Suppressor macrophage (primary cell): ENCODE data around the gene HLCS.
"Not testable (repeated sequence)": the region's sequence is repeated elsewhere in the genome, so short reads cannot be mapped to it uniquely, and the experiment has no call there.

ENCODE experiments used
- DNase-seq, 4 experiments: peaks; one replicate each; pipeline ENCODE4 v3.0.0-alpha.2; 2020 to 2022

HLCS gene

GRCh38 chr21:36845790-36846189 lies 120.7 kb downstream of the HLCS start:
- DNase-seq = no peak

- DNase-seq = no peak
Measured at GRCh38 chr21:36845070-36845469, 121.4 kb downstream of the HLCS start.

- no peak for DNase-seq
Measured at GRCh38 chr21:36841866-36842265, 124.6 kb downstream of the HLCS start.

GRCh38 chr21:36839735-36840134 lies 126.7 kb downstream of the HLCS start:
- DNase-seq = no peak

DNA sequence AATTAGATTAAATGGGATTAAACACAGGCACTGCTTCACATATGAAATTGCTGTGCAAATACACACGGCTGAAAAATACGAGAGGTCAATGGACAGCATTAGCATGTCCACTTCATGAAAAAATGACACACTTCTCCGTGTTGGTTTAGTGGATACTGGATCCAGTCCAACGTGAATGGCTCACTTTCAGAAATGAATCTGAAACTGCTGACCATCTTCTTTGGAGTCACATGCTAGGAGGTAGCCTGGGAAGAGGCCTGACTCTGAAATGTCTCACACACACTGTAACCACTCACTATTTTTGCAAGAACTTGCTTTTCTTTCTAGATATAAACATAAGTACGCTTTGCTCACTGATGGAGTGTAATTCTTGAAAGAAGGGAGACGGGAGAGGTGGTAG lies 127.3 kb downstream of the HLCS start:
- peak in 3 of 4 experiments; percentile 21 to 50 (median 27) for DNase-seq

- no peak for DNase-seq
Measured at GRCh38 chr21:36835383-36835795, 131.1 kb downstream of the HLCS start.

GRCh38 chr21:36834192-36834591 lies 132.3 kb downstream of the HLCS start:
- DNase-seq = peak in 2 of 4 experiments; percentile 9 to 16

- no peak for DNase-seq
Measured at GRCh38 chr21:36830100-36830499, 136.4 kb downstream of the HLCS start.

GRCh38 chr21:36828891-36829515 lies 137.5 kb downstream of the HLCS start:
- no peak for DNase-seq

DNA sequence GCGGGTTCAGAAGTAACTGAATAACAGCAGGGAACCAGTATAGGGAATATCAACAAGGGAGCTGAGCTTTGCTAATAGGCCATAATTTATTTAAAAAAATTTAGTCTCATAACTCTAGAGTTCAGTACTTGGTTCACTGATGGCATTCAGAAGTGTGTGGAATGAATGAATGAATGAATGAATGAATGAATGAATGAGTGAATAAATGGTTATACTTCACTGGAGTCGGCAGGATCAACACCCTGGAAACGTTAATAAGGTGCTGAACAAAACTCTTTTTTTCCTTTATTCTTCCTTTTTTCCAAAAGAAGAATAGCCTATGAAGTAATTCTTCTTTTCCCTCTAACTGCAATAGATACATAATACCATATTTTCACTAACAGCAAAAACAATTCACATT lies 138.3 kb downstream of the HLCS start:
- no peak for DNase-seq

DNA sequence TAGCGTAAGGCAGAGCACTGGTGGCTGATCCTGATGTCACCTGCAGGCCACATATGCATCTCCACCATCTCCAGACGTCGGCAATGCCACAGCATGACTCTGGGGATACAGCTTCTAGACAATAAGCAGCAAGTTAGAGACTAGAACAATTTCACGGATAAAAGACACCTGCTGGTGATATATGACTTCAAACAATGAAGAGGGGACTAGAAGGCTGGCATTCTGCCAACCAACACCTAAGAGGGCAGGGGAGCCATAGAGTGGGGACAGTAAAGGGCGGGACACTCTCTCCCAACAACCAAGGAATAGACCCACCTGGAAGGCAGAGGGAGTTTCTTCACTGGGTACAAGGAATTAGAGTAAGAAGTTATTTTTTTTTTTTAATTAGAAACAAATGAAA lies 140.8 kb downstream of the HLCS start:
- DNase-seq = no peak

DNA sequence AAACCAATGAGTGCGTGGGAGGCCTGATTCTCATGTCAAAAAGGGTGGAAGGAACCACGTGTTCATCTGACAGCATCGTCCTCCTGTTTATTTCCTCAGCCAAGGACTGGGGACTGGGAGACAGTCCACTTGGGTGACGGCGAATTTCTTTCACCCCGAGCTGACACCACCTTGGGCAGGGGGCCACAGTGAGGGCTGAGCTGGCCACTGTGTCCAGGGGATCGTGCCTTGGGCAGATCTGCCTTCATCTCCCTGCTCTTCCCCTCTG lies 145.5 kb downstream of the HLCS start:
- DNase-seq = no peak

- DNase-seq = peak; percentile 16 to 52 (median 32)
Measured at GRCh38 chr21:36820176-36821031, 146.1 kb downstream of the HLCS start.

GRCh38 chr21:36817732-36818450 lies 148.6 kb downstream of the HLCS start:
- DNase-seq = no peak

DNA sequence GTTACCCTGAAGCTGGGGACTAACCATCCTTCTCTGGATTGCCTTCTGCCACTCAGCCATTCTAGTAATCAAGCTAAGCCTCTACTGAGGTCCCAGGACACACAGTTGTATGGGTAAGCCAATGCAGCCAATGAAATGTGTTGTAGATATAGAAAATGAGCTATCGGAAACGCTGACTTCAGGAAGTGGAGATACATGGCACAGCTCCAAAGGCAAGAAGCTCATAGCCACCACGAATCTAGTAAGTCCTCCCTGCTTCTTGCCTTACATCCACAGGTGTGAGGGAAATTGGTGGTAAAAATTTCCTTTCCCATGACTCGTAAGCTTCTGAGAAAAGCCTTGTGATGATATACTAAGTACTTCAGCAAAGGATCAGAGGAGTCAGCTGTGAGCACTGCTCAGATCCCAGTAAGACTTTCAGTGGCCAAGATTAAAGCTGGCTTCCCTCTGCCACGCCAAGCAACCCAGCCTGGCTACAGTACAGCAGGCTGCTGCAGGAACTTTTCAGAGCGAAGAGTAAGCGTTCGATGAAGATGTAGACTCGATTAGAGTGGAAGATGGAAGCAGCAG lies 149.8 kb downstream of the HLCS start:
- DNase-seq = no peak

DNA sequence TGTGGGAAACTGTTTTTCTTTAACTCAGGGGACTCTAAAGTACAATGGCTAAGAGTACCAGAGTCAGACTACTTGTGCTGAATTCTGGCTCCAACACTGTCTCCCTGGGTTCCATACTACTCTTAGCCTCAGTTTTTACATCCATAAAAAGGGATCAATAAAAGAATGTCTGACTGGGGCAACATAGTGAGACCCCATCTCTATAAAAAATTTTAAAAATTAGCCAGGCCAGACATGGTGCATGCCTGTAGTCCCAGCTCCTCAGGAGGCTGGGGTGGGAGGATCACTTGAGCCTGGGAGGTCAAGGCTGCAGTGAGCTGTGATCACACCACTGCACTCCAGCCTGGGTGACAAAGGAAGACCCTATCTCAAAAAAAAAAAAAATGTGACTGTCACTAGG lies 150.4 kb downstream of the HLCS start:
- not testable (repeated sequence) for DNase-seq

DNA sequence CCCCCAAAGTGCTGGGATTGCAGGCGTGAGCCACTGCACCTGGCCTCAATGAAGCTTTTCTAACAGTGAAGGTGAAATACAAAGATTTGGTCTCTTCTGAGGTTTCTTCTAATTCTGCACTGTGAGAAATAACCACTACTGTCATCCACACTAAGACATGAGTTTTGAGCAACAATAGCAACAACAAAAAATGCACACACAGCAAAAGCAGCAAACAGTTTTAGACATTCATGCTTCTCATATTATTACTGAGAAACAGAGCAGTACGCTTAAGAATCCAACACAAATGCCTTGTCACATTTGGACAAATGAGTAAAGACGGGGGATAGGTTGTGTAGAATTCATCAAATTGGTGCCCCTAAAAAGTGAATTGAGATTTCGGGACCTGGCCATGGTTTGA lies 151.2 kb downstream of the HLCS start:
- no peak for DNase-seq

GRCh38 chr21:36813052-36813451 lies 153.4 kb downstream of the HLCS start:
- no peak for DNase-seq

DNA sequence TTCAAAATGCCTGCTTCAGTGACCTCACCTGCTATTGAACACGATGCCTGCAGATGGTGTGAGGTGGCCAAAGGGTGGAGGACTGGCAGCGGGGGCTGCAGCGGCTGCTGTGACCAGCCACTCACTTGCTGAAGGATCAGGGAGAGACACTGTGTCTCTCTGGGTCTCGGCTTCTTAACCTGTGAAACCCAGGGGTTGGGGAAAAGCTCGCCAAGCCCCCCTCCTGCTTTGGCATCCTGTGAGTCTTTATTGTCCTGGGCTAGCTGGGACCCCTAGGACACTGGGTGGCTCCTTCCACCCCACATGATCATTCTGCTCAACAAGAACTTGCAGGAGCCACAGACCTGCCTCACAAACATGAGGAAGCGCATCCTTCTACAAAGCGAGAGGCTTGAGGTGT lies 154.7 kb downstream of the HLCS start:
- no peak for DNase-seq

DNA sequence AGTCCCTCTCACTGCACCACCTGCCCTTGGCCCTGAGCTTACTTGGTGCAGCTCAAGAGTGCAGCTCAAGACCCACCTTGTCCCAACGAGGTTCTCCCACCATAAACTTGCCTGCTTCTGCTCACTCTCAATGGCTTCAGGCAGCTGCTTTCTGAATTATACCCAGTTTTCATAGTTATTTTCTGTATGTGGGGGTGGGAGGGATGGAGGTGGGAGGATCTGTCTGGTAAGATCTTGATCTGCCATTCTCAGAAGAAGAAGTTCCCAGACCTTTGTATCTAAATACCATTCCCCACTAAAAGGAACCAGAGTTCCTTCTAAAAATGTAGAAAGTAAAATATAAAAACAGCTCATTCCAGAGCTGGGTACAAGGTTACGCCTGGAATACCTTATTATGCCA lies 156.0 kb downstream of the HLCS start:
- DNase-seq = no peak

DNA sequence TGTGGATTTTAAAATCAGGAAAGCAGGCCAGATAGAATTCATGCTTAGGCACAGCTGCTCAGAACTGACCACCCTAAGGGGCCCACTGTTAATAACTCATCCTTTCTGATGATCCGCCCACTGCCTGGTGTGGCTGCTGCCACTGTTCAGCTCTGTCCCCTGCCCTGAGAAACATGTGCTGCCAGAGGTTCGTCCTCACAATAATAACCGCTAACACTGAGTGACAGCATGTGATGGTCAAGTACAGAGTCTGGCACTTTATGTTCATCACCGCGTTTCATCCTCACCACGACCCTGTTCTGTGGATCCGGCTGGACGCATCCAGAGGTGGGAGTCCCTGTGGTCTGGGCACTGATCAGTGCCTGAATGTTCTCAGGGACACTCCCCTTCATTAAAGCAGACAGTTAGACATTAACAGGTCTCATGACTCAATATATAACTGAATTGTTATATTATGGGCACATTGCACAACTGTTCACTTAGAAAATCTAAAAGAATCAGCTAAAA lies 159.0 kb downstream of the HLCS start:
- DNase-seq = no peak

DNA sequence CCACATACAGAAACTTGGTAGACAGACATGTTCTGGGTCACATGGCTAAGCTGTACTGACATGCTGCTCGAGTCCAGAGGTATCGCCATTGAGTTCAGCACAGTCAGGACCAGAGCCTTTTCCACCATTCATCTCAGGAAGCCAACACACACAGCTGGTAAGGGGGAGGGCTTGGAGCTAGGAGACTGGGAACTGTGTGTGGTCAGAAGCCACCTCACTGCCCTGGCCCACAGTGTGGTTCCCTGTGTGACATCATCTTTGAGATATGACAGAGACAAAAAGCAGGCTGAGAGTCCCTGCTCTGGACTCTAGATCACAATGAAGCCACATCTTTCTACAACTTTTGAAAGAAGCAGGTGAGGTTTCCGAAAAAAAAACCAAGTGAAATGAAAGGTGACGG lies 160.4 kb downstream of the HLCS start:
- no peak for DNase-seq

DNA sequence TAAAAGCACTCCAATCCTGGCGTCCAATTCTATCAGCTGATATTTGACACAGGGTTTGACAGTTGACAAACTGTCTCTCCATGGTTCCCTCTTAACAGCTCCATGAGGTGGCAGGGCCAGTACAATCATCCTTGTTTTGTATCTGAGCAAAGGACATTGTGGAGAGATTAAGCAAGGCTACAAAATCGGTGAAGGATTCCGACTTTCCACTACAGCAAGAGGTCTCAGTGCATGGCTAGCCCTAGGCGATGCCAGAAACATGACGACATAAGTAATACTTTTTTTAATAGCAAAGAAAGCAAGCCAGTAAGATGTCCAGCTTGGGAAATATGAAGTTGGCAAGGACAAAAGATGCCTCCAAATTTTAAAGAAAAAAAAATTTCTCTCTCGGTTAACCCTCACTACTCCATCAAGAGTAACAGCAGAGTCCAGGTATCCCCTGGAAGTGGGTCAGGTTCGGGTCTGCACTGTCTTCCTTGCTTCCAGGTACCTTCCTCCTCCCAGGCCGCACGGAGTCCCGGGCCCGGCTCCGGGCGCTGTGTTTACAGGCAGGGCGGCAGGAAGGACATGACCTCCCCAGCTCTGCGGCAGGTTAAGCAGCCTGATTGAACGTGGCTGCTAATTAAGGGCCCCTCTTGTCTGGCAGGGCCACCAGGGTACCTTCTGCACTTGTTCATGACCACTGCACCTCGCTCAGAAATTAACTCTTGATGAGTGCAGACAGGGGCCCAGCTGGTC lies 161.4 kb downstream of the HLCS start:
- no peak for DNase-seq
